ENCODE results near the gene ZNF618. TPM values are rescaled to one million over a fixed set of nuclear protein-coding genes. Genes with fewer than 3 reads are reported as not detected.

ZNF618 gene
- total and polyA plus RNA-seq, 7 donors, result 0.92 to 8.0 (median 2.3) TPM

DNA sequence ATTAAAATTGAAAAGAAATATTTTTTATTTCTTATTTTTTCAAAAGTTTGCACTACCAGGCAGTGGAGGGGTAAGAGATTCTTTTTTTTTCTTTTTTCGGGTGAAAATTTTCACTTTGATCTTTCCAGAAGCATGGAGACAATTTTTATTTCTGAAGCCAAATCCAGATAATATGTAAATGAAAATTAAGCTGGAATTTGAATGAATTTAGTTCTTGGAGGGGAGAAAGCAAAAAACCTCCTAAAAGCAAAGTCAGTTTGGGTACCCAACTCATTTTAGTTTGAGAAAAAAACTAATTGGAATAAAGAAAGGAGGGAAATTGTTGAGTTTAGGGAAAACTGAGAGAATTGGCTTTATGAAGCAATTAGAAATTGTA, 872 bp downstream of the ZNF618 start:
- intact Hi-C loops (cut with DNase I), result loop anchor here (5.0 kb wide), 1 partner anchor 70 kb away; no protein-coding TSS in a partner anchor
- Histone ChIP-seq H3K27ac (peak overlapping the region in 2 of 4 donors; percentile 78 to 81), H3K9me3 (no peaks in the 10 kb centered on the region), H3K4me3 (peak overlapping the region; percentile 82 to 99 (median 95)), H3K36me3 (no peaks in the 10 kb centered on the region), H3K4me1 (peaks cover 0 to 17% (median 7%) of the 10 kb centered on the region in 4 donors), H3K27me3 (no peaks in the 10 kb centered on the region)
- TF ChIP-seq, protein P1, sequence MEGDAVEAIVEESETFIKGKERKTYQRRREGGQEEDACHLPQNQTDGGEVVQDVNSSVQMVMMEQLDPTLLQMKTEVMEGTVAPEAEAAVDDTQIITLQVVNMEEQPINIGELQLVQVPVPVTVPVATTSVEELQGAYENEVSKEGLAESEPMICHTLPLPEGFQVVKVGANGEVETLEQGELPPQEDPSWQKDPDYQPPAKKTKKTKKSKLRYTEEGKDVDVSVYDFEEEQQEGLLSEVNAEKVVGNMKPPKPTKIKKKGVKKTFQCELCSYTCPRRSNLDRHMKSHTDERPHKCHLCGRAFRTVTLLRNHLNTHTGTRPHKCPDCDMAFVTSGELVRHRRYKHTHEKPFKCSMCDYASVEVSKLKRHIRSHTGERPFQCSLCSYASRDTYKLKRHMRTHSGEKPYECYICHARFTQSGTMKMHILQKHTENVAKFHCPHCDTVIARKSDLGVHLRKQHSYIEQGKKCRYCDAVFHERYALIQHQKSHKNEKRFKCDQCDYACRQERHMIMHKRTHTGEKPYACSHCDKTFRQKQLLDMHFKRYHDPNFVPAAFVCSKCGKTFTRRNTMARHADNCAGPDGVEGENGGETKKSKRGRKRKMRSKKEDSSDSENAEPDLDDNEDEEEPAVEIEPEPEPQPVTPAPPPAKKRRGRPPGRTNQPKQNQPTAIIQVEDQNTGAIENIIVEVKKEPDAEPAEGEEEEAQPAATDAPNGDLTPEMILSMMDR (IDR thresholded peaks at IDR 0.05), result peak in 1 of 4 experiments; percentile 25
- TF ChIP-seq POLR2A (IDR thresholded peaks at IDR 0.05), result no peak
- 1 to 2% methylated on average over 1 of the region's 1 CpG for WGBS, 2 donors
- no peak for DNase-seq

DNA sequence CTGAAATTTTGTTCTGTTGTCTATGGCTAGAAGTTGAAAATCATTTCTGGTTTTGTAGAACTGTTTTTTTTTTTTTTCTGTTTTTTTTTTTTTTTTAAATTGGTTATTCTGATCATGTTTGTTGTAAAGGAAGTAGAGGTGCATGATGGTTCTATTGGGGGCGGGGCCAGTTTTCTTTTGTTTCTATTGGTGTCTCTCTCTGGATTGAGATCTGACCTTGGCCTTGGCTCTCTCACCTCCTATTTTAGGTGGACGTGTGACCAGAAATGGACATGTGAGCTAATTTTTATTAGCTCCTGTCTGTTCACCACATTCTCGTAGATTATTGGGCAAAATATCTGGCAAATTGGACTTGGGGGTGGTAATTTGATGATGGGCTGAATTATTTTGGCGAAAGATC, 3.2 kb downstream of the ZNF618 start:
- no peak for DNase-seq
- no peak overlapping the region for H3K27ac ChIP-seq
- no peaks in the 10 kb centered on the region for H3K36me3 ChIP-seq
- H3K4me3 ChIP-seq, result no peak overlapping the region
- no peaks in the 10 kb centered on the region for H3K27me3 ChIP-seq
- no peaks in the 10 kb centered on the region for H3K9me3 ChIP-seq
- TF ChIP-seq, protein P1 (IDR thresholded peaks at IDR 0.05), result no peak
- TF ChIP-seq POLR2AphosphoS5 (IDR thresholded peaks at IDR 0.05) (no peak), EP300 (IDR thresholded peaks at IDR 0.05) (no peak), POLR2A (IDR thresholded peaks at IDR 0.05) (no peak)
- 92 to 95% methylated on average over 4 of the region's 4 CpGs for WGBS, 2 donors
- intact Hi-C loops (cut with DNase I), result loop anchor here (5.0 kb wide), 1 partner anchor 72 kb away; no protein-coding TSS in a partner anchor
- peaks cover 0 to 18% (median 8%) of the 10 kb centered on the region in 4 donors for H3K4me1 ChIP-seq

DNA sequence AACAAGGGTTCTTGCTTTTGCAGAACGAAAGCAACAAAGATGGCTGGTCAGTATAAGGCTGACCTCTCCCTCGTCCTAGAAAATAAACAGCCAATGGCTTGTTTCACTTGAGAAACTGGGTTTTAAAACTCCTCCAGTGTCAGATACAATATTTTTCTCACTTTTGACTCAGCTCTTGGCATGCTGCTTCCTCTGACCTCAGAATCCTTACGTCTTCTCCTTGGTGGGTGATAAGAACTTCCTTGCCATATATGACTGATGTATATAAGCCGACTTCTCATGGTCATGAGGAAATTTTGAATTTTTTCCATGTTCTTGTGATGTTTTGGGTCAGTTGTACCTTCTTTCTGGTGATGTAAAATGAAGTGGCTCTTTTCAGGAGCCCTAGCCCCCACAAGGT, 3.8 kb downstream of the ZNF618 start:
- Histone ChIP-seq H3K27ac (no peak overlapping the region), H3K9me3 (no peaks in the 10 kb centered on the region), H3K36me3 (no peaks in the 10 kb centered on the region), H3K4me1 (peaks cover 0 to 18% (median 8%) of the 10 kb centered on the region in 4 donors), H3K27me3 (no peaks in the 10 kb centered on the region), H3K4me3 (no peak overlapping the region)
- WGBS, 2 donors, result 87 to 90% methylated on average over 4 of the region's 4 CpGs
- TF ChIP-seq POLR2A (IDR thresholded peaks at IDR 0.05) (no peak), EP300 (IDR thresholded peaks at IDR 0.05) (no peak), POLR2AphosphoS5 (IDR thresholded peaks at IDR 0.05) (no peak)
- TF ChIP-seq, protein P1 (IDR thresholded peaks at IDR 0.05), result no peak
- no peak for DNase-seq
- intact Hi-C loops (cut with DNase I), result loop anchor here (5.0 kb wide), 1 partner anchor 73 kb away; no protein-coding TSS in a partner anchor

DNA sequence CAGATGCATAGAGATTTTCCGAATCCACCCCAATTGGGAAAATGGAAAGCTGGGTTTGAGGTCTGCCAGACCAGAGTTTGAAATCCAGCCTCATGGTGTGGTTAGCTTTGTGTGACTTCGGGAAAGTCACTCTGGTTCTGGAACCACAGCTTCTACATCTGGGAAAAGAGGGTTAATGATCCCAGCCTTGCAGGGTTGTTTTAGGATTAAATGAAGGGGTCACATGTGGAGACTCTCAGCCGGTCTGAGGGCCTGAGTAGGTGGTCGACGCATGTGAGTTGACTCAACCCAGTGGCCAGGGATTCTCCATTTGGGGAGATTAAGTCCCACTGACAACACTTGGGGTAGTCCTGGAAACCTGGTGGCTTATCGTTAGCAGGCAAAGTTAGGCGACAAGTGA, 6.1 kb downstream of the ZNF618 start:
- no peak overlapping the region for H3K27ac ChIP-seq
- H3K9me3 ChIP-seq, result no peaks in the 10 kb centered on the region
- 84 to 89% methylated on average over 7 of the region's 7 CpGs for WGBS, 2 donors
- H3K36me3 ChIP-seq, result no peaks in the 10 kb centered on the region
- H3K4me3 ChIP-seq, result no peak overlapping the region
- H3K27me3 ChIP-seq, result no peaks in the 10 kb centered on the region
- H3K4me1 ChIP-seq, result peaks cover 0 to 31% (median 16%) of the 10 kb centered on the region in 4 donors
- intact Hi-C loops (cut with DNase I), result no loop called here
- no peak for TF ChIP-seq POLR2A (IDR thresholded peaks at IDR 0.05)
- no peak for TF ChIP-seq POLR2AphosphoS5 (IDR thresholded peaks at IDR 0.05)
- TF ChIP-seq, protein P1 (IDR thresholded peaks at IDR 0.05), result no peak
- no peak for TF ChIP-seq EP300 (IDR thresholded peaks at IDR 0.05)
- DNase-seq, result no peak

DNA sequence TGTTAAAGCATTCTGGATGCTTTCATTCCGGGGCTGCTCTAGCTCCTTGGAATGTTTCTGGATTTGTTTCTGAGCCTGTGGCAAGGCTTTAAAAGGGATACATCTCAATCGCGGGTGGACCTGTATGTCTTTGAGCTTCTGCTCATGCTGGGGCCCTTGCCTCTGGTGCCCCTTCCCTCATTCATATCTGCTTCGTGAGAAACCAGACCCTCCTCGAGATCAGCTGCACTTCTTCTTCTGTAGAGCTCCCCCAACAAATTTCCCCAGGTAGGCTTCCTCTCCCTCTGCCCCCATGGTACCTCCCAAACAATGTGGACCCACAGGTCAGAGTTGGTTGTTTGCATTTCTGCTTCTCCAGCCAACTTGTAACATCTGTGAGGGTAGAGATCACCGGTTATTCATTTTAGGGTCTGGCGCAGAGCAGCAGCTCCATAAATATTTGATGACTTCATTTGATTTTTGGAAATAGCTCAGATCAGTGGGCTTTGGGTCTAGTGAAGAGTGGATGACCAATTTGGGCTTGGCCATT, 6.6 kb downstream of the ZNF618 start:
- Histone ChIP-seq H3K36me3 (no peaks in the 10 kb centered on the region), H3K27me3 (no peaks in the 10 kb centered on the region), H3K4me3 (no peak overlapping the region), H3K9me3 (no peaks in the 10 kb centered on the region), H3K4me1 (peaks cover 0 to 31% (median 19%) of the 10 kb centered on the region in 4 donors), H3K27ac (no peak overlapping the region)
- WGBS, 2 donors, result 83 to 88% methylated on average over 7 of the region's 7 CpGs
- TF ChIP-seq, protein P1 (IDR thresholded peaks at IDR 0.05), result no peak
- TF ChIP-seq EP300 (IDR thresholded peaks at IDR 0.05) (no peak), POLR2A (IDR thresholded peaks at IDR 0.05) (no peak), POLR2AphosphoS5 (IDR thresholded peaks at IDR 0.05) (no peak)
- intact Hi-C loops (cut with DNase I), result no loop called here
- no peak for DNase-seq
